ENCODE measurements around the gene COL18A1.

Gene COL18A1

GRCh38 chr21:45504516-45505415 lies 99.8 kb downstream of the COL18A1 start:
- TF ChIP-seq PPARA (CRISPR knock-in tag; IDR thresholded peaks at IDR 0.05; ENCODE audit: borderline replicate concordance) (no peak), TCF4 (CRISPR knock-in tag; IDR thresholded peaks at IDR 0.05; ENCODE audit: borderline replicate concordance) (no peak), ZNF565 (CRISPR knock-in tag; conservative IDR thresholded peaks at IDR 0.05; ENCODE audit: low read depth) (no peak), SNAI2 (CRISPR knock-in tag; IDR thresholded peaks at IDR 0.05) (no peak), TSHZ2 (CRISPR knock-in tag; IDR thresholded peaks at IDR 0.05) (no peak), POU6F1 (CRISPR knock-in tag; IDR thresholded peaks at IDR 0.05; ENCODE audit: borderline replicate concordance, low read depth) (no peak), CSDC2 (CRISPR knock-in tag; IDR thresholded peaks at IDR 0.05) (no peak), ISL1 (CRISPR knock-in tag; IDR thresholded peaks at IDR 0.05) (no peak), CREB5 (CRISPR knock-in tag; IDR thresholded peaks at IDR 0.05; ENCODE audit: low read depth) (no peak), ZC3H10 (CRISPR knock-in tag; IDR thresholded peaks at IDR 0.05) (no peak), ARNTL (CRISPR knock-in tag; IDR thresholded peaks at IDR 0.05; ENCODE audit: borderline replicate concordance, low read depth) (no peak), OSR1 (CRISPR knock-in tag; IDR thresholded peaks at IDR 0.05) (no peak), ZNF8 (CRISPR knock-in tag; IDR thresholded peaks at IDR 0.05) (no peak), TOX (CRISPR knock-in tag; IDR thresholded peaks at IDR 0.05; ENCODE audit: borderline replicate concordance) (no peak), ESRRG (CRISPR knock-in tag; IDR thresholded peaks at IDR 0.05) (no peak)
- ATAC-seq = no peak

GRCh38 chr21:45505416-45506021 lies 100.6 kb downstream of the COL18A1 start:
- no peak for ATAC-seq
- no peak for TF ChIP-seq ISL1 (CRISPR knock-in tag; IDR thresholded peaks at IDR 0.05)
- no peak for TF ChIP-seq ZFP3 (CRISPR knock-in tag; IDR thresholded peaks at IDR 0.05)
- TF ChIP-seq ZNF70 (CRISPR knock-in tag; IDR thresholded peaks at IDR 0.05) = no peak
- TF ChIP-seq TSHZ2 (CRISPR knock-in tag; IDR thresholded peaks at IDR 0.05) = no peak
- TF ChIP-seq TCF4 (CRISPR knock-in tag; IDR thresholded peaks at IDR 0.05; ENCODE audit: borderline replicate concordance) = no peak
- TF ChIP-seq ZFP30 (CRISPR knock-in tag; IDR thresholded peaks at IDR 0.05) = no peak
- no peak for TF ChIP-seq CSRNP3 (CRISPR knock-in tag; IDR thresholded peaks at IDR 0.05)
- TF ChIP-seq ESRRG (CRISPR knock-in tag; IDR thresholded peaks at IDR 0.05) = no peak
- TF ChIP-seq RARB (CRISPR knock-in tag; IDR thresholded peaks at IDR 0.05) = no peak
